ENCODE data around the gene OTOA.
"Not testable (repeated sequence)": the region's sequence is repeated elsewhere in the genome, so short reads cannot be mapped to it uniquely, and the experiment has no call there.

The OTOA gene

DNA sequence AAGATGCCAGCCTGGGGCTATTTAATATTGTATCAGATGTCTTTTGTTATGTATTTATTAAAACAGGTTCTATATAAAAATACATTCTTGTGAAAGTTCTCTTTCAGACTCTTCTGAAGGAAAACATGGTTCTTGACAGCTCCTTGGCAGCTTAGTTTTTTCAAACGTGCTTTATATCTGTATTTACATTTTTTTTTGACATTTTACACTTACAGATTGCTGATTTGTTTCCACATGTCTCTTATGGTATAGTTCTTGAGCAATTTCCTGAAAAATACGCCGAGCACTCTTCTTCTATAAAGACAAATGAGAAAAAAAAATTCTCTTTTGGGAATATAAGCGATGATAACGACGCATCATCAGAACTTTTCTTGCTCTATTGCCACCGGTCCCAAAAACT lies 20.9 kb upstream of the OTOA start:
- peak in 1 of 3 donors; percentile 17 for DNase-seq

DNA sequence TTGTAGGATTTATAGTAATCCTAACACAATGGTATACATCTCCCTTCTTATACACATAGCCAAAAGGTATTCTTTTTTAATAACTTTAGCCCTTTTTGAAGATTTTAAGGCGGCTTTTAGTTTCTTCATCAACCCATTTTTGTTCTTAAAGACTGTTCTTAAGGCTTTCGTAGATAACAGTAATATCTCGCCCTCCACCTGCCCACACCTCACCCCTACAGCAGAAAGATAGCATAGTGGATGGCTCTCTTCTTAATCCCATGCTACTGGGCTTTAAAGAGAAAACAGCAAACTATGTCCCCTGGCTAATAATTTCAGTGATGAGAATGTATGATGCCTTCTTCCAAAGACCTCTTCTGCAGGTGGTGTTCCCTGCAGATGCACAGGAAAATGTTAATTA lies 20.0 kb upstream of the OTOA start:
- no peak for DNase-seq

DNA sequence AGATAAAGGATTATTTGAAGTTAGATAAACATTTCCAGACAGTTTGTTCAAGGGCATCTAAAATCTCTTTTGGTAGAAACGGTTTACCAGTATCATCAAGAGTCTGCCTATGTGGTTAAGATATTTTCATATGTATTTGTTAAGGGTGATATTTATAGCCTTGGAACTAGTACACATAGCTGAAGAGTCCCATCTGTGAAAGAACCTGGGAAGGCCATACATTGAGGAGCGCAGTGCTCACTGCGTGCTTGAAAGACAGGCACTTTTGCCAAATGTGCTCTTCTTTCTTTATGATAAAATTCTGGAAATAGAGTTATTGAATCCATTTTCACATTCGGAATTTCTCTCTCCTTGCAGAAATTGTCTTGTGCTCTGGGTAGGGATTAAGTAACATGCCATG lies 19.1 kb upstream of the OTOA start:
- no peak for DNase-seq

DNA sequence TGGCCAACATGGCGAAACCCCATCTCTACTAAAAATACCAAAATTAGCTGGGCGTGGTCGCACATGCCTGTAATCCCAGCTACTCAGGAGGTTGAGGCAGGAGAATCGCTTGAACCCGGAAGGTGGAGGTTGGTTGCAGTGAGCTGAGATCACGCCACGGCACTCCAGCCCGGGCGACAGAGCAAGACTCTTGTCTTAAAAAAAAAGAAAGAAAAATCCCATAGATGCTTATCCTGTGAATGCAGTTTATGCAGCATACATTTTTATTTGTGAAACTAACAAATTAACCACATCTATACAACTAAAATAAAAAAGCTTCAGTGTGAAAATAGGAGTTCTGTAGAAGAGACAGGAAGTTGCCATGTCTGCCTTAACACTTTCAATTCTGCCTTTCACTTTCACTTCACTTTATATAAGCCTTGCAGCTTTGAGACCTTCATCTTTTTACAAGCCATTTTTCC lies 18.5 kb upstream of the OTOA start:
- DNase-seq = peak; percentile 57 to 84 (median 82)

DNA sequence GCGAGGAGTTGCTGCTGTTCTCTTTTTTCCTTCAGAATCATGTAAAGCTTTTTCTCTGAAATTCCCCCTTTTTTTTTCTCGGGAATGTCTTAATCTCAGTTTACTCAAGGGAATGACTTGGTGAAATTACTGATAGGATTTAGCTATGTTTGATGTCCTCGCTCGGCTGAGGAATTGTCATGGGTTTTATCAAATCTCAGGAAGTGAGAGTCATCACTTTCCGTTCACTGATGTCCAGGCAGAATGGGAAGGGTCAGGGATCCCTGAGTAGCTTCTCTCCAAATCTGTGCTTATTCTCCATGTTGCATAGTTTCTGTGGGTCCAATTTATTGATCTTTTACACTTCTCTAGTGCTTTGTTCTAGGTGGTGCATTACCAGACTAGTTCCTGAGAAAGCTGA lies 17.7 kb upstream of the OTOA start:
- peak; percentile 67 to 79 (median 78) for DNase-seq

DNA sequence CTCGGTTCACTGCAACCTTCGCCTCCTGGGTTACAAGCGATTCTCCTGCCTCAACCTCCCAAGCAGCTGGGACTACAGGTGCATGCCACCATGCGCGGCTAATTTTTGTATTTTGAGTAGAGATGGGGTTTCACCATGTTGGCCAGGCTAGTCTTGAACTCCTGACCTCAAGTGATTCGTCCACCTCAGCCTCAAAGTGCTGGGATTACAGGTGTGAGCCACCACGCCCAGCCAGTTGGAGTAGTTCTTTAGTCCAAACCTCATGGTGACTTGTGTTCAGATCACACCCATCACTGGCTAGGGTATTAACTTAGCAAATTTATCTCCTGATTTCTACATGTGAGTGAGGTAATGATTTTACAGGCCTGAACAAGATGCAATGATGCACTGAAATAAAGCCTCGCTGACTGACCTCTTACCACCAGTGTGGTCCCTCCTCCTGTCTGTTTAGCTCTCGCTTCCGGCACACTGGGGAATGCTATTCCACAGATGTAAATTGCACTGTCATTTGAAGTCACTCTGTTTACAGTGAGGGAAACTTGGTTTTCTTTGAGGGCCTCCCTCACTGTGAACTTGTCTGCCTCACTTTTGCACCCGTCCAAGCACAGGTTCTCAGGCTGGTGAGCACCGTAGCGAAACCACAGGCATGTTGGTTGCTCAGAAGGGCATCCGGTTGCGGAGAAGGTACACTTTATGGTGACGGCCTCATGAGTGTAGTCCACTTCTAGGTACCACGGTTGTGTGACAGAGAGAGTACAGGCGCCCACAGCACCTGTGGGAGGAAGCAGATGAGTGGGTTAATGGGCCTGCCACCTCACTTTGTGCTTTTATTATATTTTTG lies 16.8 kb upstream of the OTOA start:
- DNase-seq = no peak

DNA sequence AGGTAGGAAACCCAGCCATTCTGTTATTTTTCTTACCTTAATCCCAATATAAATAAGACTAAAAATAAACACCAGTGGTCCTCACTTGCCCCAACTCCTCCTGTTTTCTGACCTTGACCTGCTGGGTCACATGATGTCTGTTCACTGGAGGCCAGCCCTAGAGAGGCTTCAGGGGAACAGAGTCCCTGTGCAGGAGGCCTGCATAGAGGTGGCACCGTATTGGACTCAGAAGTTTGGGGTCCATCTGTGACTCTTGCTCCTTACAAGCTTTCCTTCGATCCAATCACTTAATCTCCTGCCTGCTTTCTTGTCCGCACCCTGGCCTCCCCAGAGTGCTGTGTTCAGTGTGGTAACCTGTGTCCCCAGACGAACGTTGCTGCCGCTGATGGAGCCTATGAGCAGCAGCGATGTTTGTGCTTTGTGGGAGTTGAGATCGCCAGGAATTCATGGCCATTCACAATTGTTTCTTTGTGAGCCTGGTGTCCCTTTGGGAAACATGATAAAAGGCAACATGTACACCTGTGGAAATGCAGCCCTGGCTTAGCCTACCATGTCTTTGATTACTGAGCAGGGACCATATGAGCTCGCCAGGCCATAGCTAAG lies 16.1 kb upstream of the OTOA start:
- DNase-seq = no peak

DNA sequence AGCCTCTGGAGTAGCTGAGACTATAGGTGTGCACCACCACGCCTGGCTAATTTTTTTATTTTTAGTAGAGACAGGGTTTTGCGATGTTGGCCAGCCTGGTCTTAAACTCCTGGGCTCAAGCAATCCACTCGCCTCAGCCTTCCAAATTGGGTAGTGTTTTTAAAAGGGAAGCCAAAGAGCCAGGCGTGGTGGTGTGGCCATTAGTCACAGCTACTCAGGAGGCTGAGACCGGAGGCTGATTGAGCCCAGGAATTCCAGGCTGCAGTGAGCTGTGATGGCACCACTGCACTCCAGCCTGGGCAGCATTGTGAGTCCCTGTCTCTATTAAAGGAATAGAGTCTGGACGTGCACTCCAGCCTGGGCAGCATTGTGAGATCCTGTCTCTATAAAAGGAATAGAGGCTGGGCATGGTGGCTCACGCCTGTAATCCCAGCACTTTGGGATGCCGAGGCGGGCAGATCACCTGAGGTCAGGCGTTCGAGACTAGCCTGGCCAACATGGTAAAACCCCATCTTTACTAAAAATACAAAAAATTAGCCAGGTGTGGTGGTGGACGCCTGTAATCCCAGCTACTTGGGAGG lies 13.9 kb upstream of the OTOA start:
- DNase-seq = peak; percentile 81 to 84 (median 82)

DNA sequence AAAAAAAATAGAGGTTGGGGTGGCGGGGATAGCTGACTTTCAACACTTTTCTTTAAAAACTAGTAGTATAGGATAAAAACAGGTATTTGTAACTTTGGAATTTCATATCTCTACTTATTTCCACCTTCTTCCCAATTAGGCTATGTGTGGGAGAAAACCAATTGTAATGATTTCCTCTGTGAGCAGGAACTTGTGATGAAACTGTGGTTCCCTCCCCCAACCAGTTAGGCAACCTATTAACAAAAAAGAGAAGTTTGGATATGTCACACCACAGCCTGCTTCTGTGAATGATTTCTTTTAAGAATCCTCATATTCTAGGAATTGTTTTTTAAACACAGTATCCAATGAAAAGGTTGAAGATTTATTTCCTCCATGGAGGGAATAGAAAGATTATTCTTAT lies 13.2 kb upstream of the OTOA start:
- peak; percentile 85 to 94 (median 94) for DNase-seq

DNA sequence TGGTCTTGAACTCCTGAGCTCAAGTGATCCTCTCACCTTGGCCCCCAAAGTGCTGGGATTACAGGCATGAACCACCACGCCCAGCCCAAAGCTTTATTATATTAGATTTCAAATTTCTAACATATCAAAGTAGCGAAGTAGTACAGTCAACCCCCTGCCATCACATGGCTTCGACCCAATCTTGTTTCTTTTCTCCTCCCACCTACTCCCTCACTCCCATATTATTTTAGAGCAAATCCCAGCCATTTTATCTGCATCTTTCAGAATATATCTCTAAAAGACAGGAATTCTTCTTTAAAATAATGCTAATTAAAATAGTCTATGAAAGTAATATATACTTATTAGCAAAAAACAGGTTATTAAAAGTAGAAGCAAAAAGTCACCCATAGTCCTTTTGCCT lies 12.3 kb upstream of the OTOA start:
- peak in 2 of 3 donors; percentile 37 to 51 for DNase-seq

DNA sequence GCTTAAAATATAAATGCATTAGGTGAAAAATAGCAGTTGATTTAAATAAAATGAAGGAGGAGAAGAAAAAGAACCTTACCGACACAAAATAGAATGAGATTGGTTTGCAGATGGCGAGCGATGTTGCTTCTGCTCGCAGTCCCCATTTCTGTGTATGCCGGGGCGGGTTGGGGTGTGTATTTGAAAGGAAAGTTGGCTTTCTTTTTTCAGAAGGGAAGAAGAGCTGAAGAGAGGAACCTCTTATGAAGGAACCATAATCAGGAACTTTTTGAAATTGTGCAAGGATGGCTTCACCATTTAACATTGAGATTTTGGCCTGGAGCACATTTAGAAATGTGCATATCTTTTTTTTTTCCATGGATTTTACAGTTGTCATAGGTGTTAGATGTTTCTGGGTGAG lies 11.3 kb upstream of the OTOA start, which contains the start of gene IGSF6:
TSS of gene IGSF6 (minus strand) at position 156 of the 400 bp plus-strand sequence. CDS start at position 146, 10 bp downstream.
- DNase-seq = peak; percentile 89 to 95 (median 94)

DNA sequence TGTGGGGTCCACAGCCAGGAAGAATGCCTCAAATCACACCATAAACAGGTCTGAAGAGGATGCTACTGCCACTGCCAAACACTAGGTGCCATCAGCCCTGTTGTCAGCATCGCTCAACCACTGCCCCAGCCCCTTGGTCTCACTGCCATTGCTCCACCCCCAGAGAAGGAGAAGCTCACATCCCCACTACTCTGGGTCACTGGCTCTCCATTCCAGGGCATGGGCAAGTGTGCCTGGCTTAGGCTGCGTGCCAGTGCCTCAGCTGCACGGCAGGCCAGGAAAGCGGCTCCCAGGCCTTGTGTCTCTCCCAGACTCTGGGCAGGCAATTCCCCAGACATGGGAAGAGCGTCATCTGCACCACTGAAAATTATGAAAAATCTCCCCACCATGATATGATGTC lies 10.2 kb upstream of the OTOA start:
- DNase-seq = peak; percentile 32 to 55 (median 45)

DNA sequence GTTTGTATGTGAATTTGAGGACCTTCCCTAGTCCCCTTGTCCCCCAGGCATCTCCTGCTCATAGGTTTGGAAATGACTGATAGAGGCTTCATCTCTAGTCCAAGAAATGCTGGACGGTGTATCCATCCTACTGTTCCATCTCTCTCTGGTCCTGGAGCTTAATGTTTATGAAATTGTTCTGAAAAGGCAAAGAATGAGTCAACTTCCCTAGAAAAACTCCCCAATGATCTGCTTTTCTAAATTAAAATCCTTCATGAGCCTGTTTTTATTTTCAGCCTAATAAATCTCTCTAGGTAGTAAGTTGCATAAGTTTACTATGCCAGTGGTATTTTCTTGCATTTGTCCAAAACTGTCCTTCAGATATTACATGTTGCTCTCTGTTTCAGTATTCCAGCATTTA lies 9.3 kb upstream of the OTOA start:
- peak in 2 of 3 donors; percentile 73 to 78 for DNase-seq

DNA sequence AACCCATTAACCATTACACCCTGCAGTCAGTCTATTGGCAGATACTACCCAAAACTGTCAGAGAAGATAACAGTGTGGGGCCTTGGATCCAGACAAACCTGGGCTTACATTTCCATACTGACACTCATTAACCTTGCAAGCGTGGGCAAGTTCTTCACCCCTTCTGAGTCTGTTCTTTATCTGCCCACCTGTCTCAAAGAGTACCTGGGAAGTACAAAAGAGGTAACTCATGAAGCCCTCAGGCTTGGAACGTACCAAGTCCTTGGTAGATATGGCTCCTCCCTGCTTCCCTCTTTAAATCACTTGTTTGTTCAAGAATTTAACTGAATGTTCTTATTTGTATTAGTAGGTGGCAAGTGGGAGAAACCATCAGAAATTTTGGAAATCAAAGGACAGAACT lies 8.9 kb upstream of the OTOA start:
- no peak for DNase-seq

DNA sequence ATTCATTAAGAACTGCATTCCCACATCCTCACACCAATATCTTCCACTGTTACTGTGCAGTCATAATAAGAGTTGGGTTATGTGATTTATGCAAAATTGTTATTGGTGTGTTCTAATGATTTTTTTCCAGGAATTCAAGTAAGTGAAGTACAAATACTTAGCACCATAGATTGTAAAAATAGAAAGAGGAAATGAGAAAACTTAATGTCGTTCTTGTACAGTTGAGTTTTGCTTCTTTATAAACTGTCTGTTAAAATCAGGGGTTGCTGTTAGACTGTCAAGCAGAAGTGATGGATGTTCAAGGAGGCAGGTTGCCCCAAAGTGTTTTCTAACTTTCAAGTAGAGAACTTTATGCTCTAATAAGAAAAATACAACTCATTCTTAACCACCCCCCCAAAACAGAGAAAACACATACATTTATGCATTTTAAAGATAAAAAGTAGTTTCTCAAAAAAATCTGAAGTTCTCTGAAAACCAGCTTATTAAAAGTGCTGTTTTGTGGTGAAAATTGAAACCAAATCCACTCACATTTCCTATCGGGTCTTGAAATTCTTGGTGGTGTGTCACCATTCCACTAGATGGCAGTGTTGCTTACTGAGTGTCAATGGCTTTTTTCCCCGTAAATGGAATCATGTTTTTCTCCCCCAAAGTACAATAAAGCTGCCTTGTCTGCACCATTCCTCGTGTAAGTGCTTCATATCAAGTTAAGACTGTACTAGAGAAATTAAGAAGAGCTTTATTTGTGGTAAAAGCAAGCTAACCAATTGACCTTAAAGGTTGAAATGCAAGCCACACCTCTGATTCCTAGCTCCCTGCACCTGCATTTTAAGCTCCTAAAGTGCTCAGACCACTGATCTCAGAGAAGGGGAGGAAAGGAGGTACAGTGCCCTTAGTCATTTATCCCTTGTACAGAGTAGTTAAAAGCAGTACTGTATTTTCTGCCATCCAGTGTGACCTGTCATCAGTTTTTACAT lies 6.7 kb upstream of the OTOA start:
- peak; percentile 71 to 86 (median 83) for DNase-seq

DNA sequence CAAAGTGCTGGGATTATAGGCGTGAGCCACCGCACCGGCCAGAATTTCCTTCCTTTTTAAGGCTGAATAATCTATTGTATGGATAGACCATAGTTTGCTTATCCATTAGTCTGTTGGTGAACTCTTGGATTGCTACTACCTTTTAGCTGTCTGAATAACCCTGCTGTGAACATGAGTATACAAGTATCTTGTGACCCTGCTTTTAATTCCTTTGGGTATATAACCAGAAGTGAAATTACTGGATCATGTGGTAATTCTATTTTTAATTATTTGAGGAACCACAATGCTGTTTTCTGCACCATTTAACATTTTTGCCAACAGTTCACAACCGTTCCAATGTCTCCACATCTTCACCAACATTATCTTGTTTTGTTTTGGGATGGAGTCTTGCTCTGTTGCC lies 4.6 kb upstream of the OTOA start:
- peak in 2 of 3 donors; percentile 63 to 66 for DNase-seq

DNA sequence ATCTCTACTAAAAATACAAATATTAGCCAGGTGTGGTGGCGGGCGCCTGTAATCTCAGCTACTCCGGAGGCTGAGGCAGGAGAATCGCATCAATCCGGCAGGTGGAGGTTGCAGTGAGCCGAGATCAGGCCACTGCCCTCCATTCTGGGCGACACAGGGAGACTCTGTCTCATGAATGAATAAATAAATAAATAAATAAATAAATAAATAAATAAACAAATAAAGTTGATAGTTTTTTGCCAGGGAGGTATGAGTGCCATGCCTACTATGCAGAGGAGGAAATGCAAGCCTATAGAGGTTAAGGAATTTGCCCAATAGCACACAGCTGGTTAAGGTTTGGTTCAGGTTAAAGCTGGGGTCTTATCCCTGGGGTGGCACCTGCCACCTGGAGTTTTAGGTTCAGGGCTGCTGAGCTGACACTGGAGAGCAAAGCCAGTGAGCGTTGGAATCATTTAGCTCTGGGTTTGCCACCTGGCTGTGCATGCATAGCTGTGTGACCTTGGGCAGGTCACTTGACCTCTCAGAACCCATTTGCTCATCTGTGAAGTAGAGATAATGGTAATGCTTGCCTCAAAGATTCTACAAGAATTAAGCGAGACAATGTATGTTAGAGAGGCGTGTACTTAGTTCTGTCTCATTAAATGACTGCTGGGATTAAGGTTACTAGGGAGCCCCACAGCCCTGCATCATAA lies 1.2 kb downstream of the OTOA start:
- DNase-seq = no peak

DNA sequence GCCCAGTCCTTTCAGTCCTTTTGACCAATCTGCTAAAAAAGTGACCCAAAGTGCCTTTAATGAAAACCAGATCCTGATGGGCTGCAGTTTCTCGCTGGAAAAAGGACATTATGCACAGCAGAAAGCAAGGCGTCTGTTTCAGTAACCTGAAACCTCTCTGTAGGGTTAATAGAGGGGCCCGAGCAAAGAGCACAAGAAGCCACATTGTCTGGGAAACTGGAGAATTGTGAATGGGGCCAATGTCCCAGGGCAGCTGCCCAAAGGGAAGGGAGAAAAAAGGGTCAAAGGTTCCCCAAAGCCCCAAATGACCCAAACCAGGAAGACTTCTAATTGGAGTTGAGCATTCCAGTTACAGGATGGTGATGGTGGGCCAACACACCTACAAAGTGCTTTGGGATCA lies 3.0 kb downstream of the OTOA start:
- DNase-seq = no peak

DNA sequence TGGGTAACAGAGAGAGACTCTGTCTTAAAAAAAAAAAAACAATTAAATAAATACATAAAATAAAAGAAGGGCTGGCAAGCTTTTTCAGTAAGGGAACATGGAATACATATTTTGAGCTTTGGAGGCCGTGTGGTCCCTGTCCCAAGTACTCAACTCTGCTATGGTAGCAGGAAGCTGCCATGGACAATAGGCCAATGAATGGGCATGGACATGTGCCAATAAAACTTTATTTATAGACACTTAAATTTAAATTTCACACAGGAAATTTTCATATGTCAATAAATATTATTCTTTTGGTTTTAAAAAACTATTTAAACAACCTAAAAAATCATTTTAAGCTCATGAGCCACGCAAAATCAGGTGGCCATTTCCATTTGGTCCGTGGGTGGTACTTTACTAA lies 3.8 kb downstream of the OTOA start:
- DNase-seq = no peak

DNA sequence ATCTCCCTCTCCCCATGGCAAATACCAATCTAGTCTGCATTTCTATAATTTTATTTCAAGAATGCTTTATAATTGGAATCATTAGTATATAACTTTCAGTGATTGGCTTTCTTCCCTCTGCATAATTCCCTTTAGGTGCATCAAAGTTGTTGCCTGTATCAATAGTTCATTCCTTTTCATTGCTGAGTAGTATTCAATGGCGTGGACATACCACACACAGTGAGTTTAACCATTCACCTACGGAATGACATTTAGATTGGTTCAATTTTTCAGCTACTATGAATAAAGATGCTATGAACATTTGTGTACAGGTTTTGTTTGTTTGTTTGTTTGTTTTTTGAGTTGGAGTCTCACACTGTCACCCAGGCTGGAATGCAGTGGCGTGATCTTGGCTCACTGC lies 9.7 kb downstream of the OTOA start:
- no peak for DNase-seq

DNA sequence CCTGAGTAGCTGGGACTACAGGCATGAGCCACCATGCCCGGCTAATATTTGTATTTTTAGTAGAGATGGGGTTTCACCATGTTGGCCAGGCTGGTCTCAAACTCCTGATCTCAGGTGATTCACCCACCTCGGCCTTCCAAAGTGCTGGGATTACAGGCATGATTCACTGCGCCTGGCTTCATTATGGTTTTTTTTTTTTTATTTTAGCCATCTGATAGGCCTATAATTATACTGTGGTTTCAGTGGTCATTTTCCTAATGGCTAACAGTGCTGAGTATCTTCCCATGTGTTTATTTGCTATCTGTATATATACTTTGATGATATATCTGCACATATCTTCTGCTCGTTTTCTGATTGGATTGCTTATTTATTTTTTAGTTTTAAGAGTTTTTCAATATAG lies 10.7 kb downstream of the OTOA start:
- DNase-seq = not testable (repeated sequence)

DNA sequence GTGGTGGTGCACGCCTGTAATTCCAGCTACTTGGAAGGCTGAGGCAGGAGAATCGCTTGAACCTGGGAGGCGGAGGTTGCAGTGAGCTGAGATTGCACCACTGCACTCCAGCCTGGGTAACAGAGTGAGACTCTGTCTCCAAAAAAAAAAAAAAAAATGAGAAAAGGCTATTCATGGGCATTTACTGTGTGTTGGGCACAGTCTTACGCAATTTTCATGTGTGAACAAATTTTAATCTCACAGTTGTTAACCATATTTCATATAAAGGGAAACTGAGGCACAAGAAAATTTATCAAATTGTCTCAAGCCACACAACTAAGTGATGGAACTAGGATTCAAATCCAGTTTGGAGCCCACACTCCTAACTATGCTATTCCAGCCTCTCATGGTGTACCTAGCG lies 16.9 kb downstream of the OTOA start:
- not testable (repeated sequence) for DNase-seq
